MM.1S (cell line): Measurements from ENCODE around the gene PAXX.

Source experiments
- EZH2 ChIP-seq: fragments of 300-600 bp; sonication (generic); optimal IDR thresholded peaks from 2 replicates; pipeline ENCODE3; 2017; ENCODE audit warnings: low read depth, mild to moderate bottlenecking, antibody characterized with exemption, low read length, mixed read lengths
- TF ChIP-seq, protein P1 (sequence below): fragments of 300-600 bp; sonication (generic); IDR thresholded peaks from 2 replicates; pipeline ENCODE4 v1.5.1; 2016; ENCODE audit warnings: antibody characterized with exemption, low read length, mixed read lengths

DNA sequence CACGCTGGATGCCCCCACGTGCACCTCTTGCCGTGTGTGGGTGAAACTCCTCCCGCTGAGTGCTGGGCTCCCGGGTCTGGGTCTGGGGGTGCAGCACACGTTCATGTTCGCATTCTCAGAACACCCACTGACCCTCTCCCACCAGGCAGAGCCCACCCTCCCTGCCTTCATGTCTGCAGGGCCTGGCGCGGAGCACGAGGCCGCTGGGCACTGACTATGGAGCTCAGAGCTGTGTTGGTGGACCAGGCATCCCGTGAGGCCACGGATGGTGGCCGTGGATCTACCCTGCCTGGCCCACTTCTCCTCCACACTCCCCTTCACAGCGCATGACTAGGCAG, 31.3 kb upstream of the PAXX start:
- TF ChIP-seq, protein P1, sequence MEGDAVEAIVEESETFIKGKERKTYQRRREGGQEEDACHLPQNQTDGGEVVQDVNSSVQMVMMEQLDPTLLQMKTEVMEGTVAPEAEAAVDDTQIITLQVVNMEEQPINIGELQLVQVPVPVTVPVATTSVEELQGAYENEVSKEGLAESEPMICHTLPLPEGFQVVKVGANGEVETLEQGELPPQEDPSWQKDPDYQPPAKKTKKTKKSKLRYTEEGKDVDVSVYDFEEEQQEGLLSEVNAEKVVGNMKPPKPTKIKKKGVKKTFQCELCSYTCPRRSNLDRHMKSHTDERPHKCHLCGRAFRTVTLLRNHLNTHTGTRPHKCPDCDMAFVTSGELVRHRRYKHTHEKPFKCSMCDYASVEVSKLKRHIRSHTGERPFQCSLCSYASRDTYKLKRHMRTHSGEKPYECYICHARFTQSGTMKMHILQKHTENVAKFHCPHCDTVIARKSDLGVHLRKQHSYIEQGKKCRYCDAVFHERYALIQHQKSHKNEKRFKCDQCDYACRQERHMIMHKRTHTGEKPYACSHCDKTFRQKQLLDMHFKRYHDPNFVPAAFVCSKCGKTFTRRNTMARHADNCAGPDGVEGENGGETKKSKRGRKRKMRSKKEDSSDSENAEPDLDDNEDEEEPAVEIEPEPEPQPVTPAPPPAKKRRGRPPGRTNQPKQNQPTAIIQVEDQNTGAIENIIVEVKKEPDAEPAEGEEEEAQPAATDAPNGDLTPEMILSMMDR = no peak
- no peak for TF ChIP-seq EZH2
